H9 (cell line): ENCODE data around the gene AIMP1. TPM values are rescaled to one million over a fixed set of nuclear protein-coding genes. Genes with fewer than 3 reads are reported as not detected.

Source experiments
- DNase-seq: peaks from one replicate; pipeline ENCODE4 v3.0.0-alpha.2; 2017
- H2AFZ ChIP-seq: one replicate; pipeline ENCODE4 v1.6.1; 2013; ENCODE audit warnings: mild to moderate bottlenecking, low read length, control low read depth, moderate library complexity
- H2AK5ac ChIP-seq: 2 replicates; pipeline ENCODE4 v1.6.1; 2013; ENCODE audit warnings: low read length, control low read depth, mixed read lengths; ENCODE audit not compliant: insufficient read length
- H2BK120ac ChIP-seq: one replicate; pipeline ENCODE4 v1.6.1; 2013; ENCODE audit warnings: low read depth, mild to moderate bottlenecking, low read length, control low read depth, inconsistent platforms; ENCODE audit not compliant: poor library complexity, severe bottlenecking
- H2BK12ac ChIP-seq: 2 replicates; pipeline ENCODE4 v1.6.1; 2013; ENCODE audit warnings: low read length, control low read depth, mixed read lengths, low read depth; ENCODE audit not compliant: insufficient read length
- H2BK15ac ChIP-seq: 2 replicates; pipeline ENCODE4 v1.6.1; 2013; ENCODE audit warnings: low read depth, low read length, control low read depth
- H2BK20ac ChIP-seq: one replicate; pipeline ENCODE4 v1.6.1; 2013; ENCODE audit warnings: low read depth, mild to moderate bottlenecking, low read length, control low read depth, inconsistent platforms; ENCODE audit not compliant: poor library complexity, severe bottlenecking
- H2BK5ac ChIP-seq: 2 replicates; pipeline ENCODE4 v1.6.1; 2013; ENCODE audit warnings: low read length, control low read depth, mixed read lengths; ENCODE audit not compliant: insufficient read length
- H3K14ac ChIP-seq: 2 replicates; pipeline ENCODE4 v1.6.1; 2013; ENCODE audit warnings: low read length, control low read depth; ENCODE audit not compliant: insufficient read depth
- H3K18ac ChIP-seq: 2 replicates; pipeline ENCODE4 v1.6.1; 2013; ENCODE audit warnings: low read depth, mild to moderate bottlenecking, mixed read lengths, low read length, control low read depth; ENCODE audit not compliant: insufficient read length
- H3K23ac ChIP-seq: 2 replicates; pipeline ENCODE4 v1.6.1; 2013; ENCODE audit warnings: low read length, control low read depth, mixed read lengths, low read depth; ENCODE audit not compliant: insufficient read length
- H3K23me2 ChIP-seq: 2 replicates; pipeline ENCODE4 v1.6.1; 2013; ENCODE audit warnings: low read depth, mild to moderate bottlenecking, mixed read lengths, low read length, control low read depth; ENCODE audit not compliant: insufficient read length, poor library complexity, severe bottlenecking
- H3K27ac ChIP-seq: 2 replicates; pipeline ENCODE4 v1.5.1; 2013; ENCODE audit warnings: low read length, control low read depth, mixed read lengths, low read depth; ENCODE audit not compliant: insufficient read length
- H3K27me3 ChIP-seq: 2 replicates; pipeline ENCODE4 v1.6.1; 2013; ENCODE audit warnings: low read length, control low read depth, inconsistent platforms; ENCODE audit not compliant: insufficient read depth
- H3K4ac ChIP-seq: 2 replicates; pipeline ENCODE4 v1.6.1; 2013; ENCODE audit warnings: low read depth, mild to moderate bottlenecking, control low read depth, inconsistent platforms, low read length, moderate library complexity
- H3K4me1 ChIP-seq: 2 replicates; pipeline ENCODE4 v1.6.1; 2013; ENCODE audit warnings: low read length, control low read depth, inconsistent platforms; ENCODE audit not compliant: insufficient read depth
- H3K4me2 ChIP-seq: 2 replicates; pipeline ENCODE4 v1.6.1; 2013; ENCODE audit warnings: low read length, control low read depth, mixed read lengths; ENCODE audit not compliant: insufficient read length, insufficient read depth
- H3K56ac ChIP-seq: 2 replicates; pipeline ENCODE4 v1.6.1; 2013; ENCODE audit warnings: low read depth, mild to moderate bottlenecking, mixed read lengths, low read length, control low read depth; ENCODE audit not compliant: insufficient read length
- H3K79me1 ChIP-seq: 2 replicates; pipeline ENCODE4 v1.6.1; 2013; ENCODE audit warnings: low read depth, mild to moderate bottlenecking, moderate library complexity, low read length, control low read depth, inconsistent platforms; ENCODE audit not compliant: insufficient read depth, poor library complexity, severe bottlenecking
- H3K79me2 ChIP-seq: 2 replicates; pipeline ENCODE4 v1.6.1; 2013; ENCODE audit warnings: low read length, control low read depth, inconsistent platforms; ENCODE audit not compliant: insufficient read depth
- H3K9ac ChIP-seq: 2 replicates; pipeline ENCODE4 v1.6.1; 2013; ENCODE audit warnings: low read length, control low read depth, mixed read lengths; ENCODE audit not compliant: insufficient read length; ENCODE audit errors: extremely low read depth
- H3K9me3 ChIP-seq: one replicate; pipeline ENCODE4 v1.6.1; 2013; ENCODE audit warnings: low read depth, low read length, inconsistent platforms; ENCODE audit not compliant: control insufficient read depth
- H3T11ph ChIP-seq: one replicate; pipeline ENCODE4 v1.6.1; 2013; ENCODE audit warnings: mild to moderate bottlenecking, low read length, control low read depth, inconsistent platforms
- H4K20me1 ChIP-seq: one replicate; pipeline ENCODE4 v1.6.1; 2013; ENCODE audit not compliant: control insufficient read depth, insufficient read length, insufficient read depth
- H4K5ac ChIP-seq: 2 replicates; pipeline ENCODE4 v1.6.1; 2013; ENCODE audit warnings: low read depth, mild to moderate bottlenecking, mixed read lengths, low read length, control low read depth; ENCODE audit not compliant: insufficient read length
- H4K8ac ChIP-seq: replicated peaks from 2 replicates; pipeline ENCODE4 v1.6.1; 2013; ENCODE audit warnings: low read length, control low read depth, mixed read lengths, low read depth; ENCODE audit not compliant: insufficient read length
- H4K91ac ChIP-seq: 2 replicates; pipeline ENCODE4 v1.6.1; 2013; ENCODE audit warnings: low read depth, mild to moderate bottlenecking, moderate library complexity, mixed read lengths, low read length, control low read depth; ENCODE audit not compliant: insufficient read length
- H3K27ac Mint-ChIP-seq, 3 experiments: 2 replicates in 2 of 3; 3 replicates in 1 of 3; pipeline ENCODE4 v1.8.0; 2020 to 2021; ENCODE audit warnings: mixed read lengths in 3 of 3, mild to moderate bottlenecking in 1 of 3, moderate library complexity in 1 of 3
- H3K27me3 Mint-ChIP-seq: 2 replicates; pipeline ENCODE4 v1.8.0; 2021; ENCODE audit warnings: low read depth, mild to moderate bottlenecking, moderate library complexity, mixed read lengths
- H3K36me3 Mint-ChIP-seq, 3 experiments: 2 replicates in 2 of 3; 3 replicates in 1 of 3; pipeline ENCODE4 v1.8.0; 2020 to 2021; ENCODE audit warnings: low read depth in 3 of 3, mixed read lengths in 3 of 3; ENCODE audit not compliant: insufficient read depth in 1 of 3
- H3K4me1 Mint-ChIP-seq, 2 experiments: 2 replicates each; pipeline ENCODE4 v1.8.0; 2020; ENCODE audit warnings: mixed read lengths in 2 of 2
- H3K4me3 Mint-ChIP-seq, 2 experiments: 2 replicates in 1 of 2; 3 replicates in 1 of 2; pipeline ENCODE4 v1.8.0; 2020 to 2021; ENCODE audit warnings: mild to moderate bottlenecking in 2 of 2, mixed read lengths in 2 of 2, moderate library complexity in 1 of 2
- H3K9me3 Mint-ChIP-seq, 2 experiments: 2 replicates in 1 of 2; 3 replicates in 1 of 2; pipeline ENCODE4 v1.8.0; 2020; ENCODE audit warnings: mild to moderate bottlenecking in 2 of 2, mixed read lengths in 2 of 2, moderate library complexity in 1 of 2
- CTCF ChIP-seq: fragments of 200-600 bp; sonication (generic); conservative IDR thresholded peaks from 3 replicates; pipeline ENCODE4 v1.8.0; 2021; ENCODE audit warnings: antibody characterized with exemption, mild to moderate bottlenecking
- WGBS: extraction: QIAGEN DNeasy Blood & Tissue Kit; methylation state at CpG from one replicate; pipeline ENCODE4 v1.1.7; 2013; ENCODE audit warnings: missing lambda C conversion rate, low lambda C conversion rate, mixed read lengths; ENCODE audit not compliant: insufficient read length; ENCODE audit errors: extremely low coverage; 5-methylcytosine and 5-hydroxymethylcytosine counted together
- total RNA-seq: library from RNA; stranded (reverse); gene quantifications from 2 replicates; pipeline ENCODE4 v1.2.1, GENCODE V29; 2021

Gene AIMP1
- total RNA-seq, 1 experiment from 2014 or later, result 36.8 TPM

- H3K9me3 Mint-ChIP-seq, result peaks cover 13 to 15% of the 10 kb centered on the region in 2 experiments
Observed at GRCh38 chr4:106317815-106318214, 1.5 kb downstream of the AIMP1 start.

More at GRCh38 chr4:106317815-106318214, 1.5 kb downstream of the AIMP1 start:
- H2BK5ac ChIP-seq, result no peak overlapping the region
- H3K23ac ChIP-seq, result no peak overlapping the region
- Mint-ChIP-seq H3K27ac (no peak overlapping the region), H3K4me1 (peaks cover 7 to 13% of the 10 kb centered on the region in 2 experiments), H3K4me3 (no peak overlapping the region), H3K36me3 (peaks cover 18 to 20% (median 19%) of the 10 kb centered on the region in 3 experiments; a peak in 6 of 7 replicates), H3K27me3 (no peaks in the 10 kb centered on the region)
- H3K23me2 ChIP-seq, result peaks cover 5% of the 10 kb centered on the region
- no peak overlapping the region for H3K27ac ChIP-seq
- no peak overlapping the region for H3K9ac ChIP-seq
- no peak overlapping the region for H3K56ac ChIP-seq
- no peak overlapping the region for H2BK12ac ChIP-seq
- no CpG with 5 or more reads among the region's 1 CpG for WGBS
- no peak overlapping the region for H2AFZ ChIP-seq
- no peak overlapping the region for H4K8ac ChIP-seq
- no peak overlapping the region for H3K14ac ChIP-seq
- H3K27me3 ChIP-seq, result no peaks in the 10 kb centered on the region
- no peak overlapping the region for H3K4me2 ChIP-seq
- no peak overlapping the region for H3K18ac ChIP-seq
- H3K4ac ChIP-seq, result no peak overlapping the region
- H3K9me3 ChIP-seq, result no peaks in the 10 kb centered on the region
- H3K4me1 ChIP-seq, result no peaks in the 10 kb centered on the region
- H3T11ph ChIP-seq, result no peak overlapping the region
- no peak for TF ChIP-seq CTCF
- H2BK20ac ChIP-seq, result no peak overlapping the region
- H3K79me2 ChIP-seq, result peaks cover 13% of the 10 kb centered on the region; the same call in 1 of the 2 replicates
- no peak overlapping the region for H2BK15ac ChIP-seq
- H4K20me1 ChIP-seq, result no peaks in the 10 kb centered on the region
- no peak overlapping the region for H2BK120ac ChIP-seq
- H4K5ac ChIP-seq, result no peak overlapping the region
- no peak overlapping the region for H4K91ac ChIP-seq
- DNase-seq, result no peak
- H2AK5ac ChIP-seq, result no peak overlapping the region
- peaks cover 3% of the 10 kb centered on the region for H3K79me1 ChIP-seq
